SIG-M5 treated with dmso at 0.1 percent for 504 hours (cell line): Measurements from ENCODE around the gene MEGF11.
A peak's percentile ranks its signal among the peaks of the same experiment; 100 is the strongest.
"Not testable (repeated sequence)": the region's sequence is repeated elsewhere in the genome, so short reads cannot be mapped to it uniquely, and the experiment has no call there.

Source experiments
- DNase-seq: peaks from one replicate; lab custom pipeline; 2025; ENCODE audit not compliant: unreplicated experiment; lab: John Stamatoyannopoulos, UW

MEGF11 gene

GRCh38 chr15:65980824-65981456, 272.6 kb downstream of the MEGF11 start:
- peak; percentile 54 for DNase-seq

- DNase-seq = no peak
Observed at GRCh38 chr15:65979837-65980236, 273.7 kb downstream of the MEGF11 start.

GRCh38 chr15:65979316-65979715, 274.2 kb downstream of the MEGF11 start:
- no peak for DNase-seq

GRCh38 chr15:65978110-65978509, 275.4 kb downstream of the MEGF11 start:
- DNase-seq = no peak

- DNase-seq = not testable (repeated sequence)
Observed at GRCh38 chr15:65976196-65976595, 277.4 kb downstream of the MEGF11 start.

GRCh38 chr15:65971741-65971995, 281.9 kb downstream of the MEGF11 start:
- no peak for DNase-seq

- no peak for DNase-seq
Observed at GRCh38 chr15:65970937-65971740, 282.4 kb downstream of the MEGF11 start.

GRCh38 chr15:65969865-65970816, 283.4 kb downstream of the MEGF11 start:
- no peak for DNase-seq

- DNase-seq = no peak
Observed at GRCh38 chr15:65968511-65968910, 285.0 kb downstream of the MEGF11 start.

- no peak for DNase-seq
Observed at GRCh38 chr15:65964792-65965433, 288.6 kb downstream of the MEGF11 start.

- no peak for DNase-seq
Observed at GRCh38 chr15:65963911-65964482, 289.6 kb downstream of the MEGF11 start.

GRCh38 chr15:65963358-65963757, 290.2 kb downstream of the MEGF11 start:
- no peak for DNase-seq

- DNase-seq = no peak
Observed at GRCh38 chr15:65962187-65962586, 291.4 kb downstream of the MEGF11 start.

- no peak for DNase-seq
Observed at GRCh38 chr15:65960586-65960985, 293.0 kb downstream of the MEGF11 start.

- DNase-seq = no peak
Observed at GRCh38 chr15:65958835-65959234, 294.7 kb downstream of the MEGF11 start.

GRCh38 chr15:65957451-65957850, 296.1 kb downstream of the MEGF11 start:
- no peak for DNase-seq

- DNase-seq = no peak
Observed at GRCh38 chr15:65956899-65957298, 296.7 kb downstream of the MEGF11 start.

- DNase-seq = no peak
Observed at GRCh38 chr15:65956307-65956706, 297.2 kb downstream of the MEGF11 start.

GRCh38 chr15:65954289-65954741, 299.2 kb downstream of the MEGF11 start:
- no peak for DNase-seq

GRCh38 chr15:65953622-65954021, 299.9 kb downstream of the MEGF11 start:
- no peak for DNase-seq
